Raji (cell line): ENCODE data around the gene ZNG1B.
"Not testable (repeated sequence)": the region's sequence is repeated elsewhere in the genome, so short reads cannot be mapped to it uniquely, and the experiment has no call there.

Experiments used
- POLR2A ChIP-seq: IDR thresholded peaks from 2 replicates; pipeline ENCODE4 v1.6.1; 2011; ENCODE audit warnings: low read depth, low read length, control low read depth; ENCODE audit not compliant: insufficient read depth

The ZNG1B gene

DNA sequence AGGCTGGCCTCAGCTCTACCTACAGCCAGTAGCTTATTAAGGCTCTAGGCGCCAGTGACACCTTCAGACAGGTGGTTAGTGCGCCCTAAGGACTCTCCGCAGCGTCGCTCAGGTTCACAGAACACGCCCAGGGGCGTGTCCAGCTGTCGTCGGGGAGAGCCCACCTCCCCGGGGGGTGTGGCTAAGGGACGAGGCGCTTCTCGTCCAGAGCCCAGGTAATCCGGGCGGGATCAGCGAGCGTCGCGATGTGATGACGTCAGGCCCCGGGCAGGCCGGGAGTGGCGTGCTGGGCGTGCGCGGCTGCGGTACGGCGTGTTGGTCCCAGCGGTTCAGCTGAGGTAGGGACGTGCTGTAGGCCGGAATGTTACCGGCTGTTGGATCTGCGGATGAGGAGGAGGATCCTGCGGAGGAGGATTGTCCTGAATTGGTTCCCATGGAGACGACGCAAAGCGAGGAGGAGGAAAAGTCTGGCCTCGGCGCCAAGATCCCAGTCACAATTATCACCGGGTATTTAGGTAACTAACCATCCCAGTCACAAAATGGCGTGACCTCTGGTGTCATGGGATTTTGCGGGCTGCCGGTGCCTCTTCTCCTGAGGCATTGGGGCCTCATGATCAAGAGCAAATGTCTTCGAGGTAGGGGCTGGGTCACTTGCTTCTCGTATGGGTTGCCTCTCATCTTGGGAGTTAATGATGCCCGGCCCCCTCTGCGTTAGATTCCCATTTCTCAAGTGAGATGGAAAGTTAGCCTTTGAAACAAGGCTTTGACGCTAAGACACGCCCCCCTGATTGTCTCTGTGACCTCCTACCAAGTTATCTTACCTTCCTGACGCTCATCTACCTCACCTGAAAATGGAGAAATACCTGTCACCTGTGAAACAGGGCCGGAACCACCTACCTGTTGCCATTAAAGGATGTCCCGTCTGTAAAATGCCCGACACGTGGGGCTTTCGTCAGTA lies at the start of gene ZNG1B:
Gene ZNG1B, plus strand, starts transcription at position 184 of the 958 bp plus-strand sequence. Its CDS starts 178 bp downstream, at position 362.
- peak; percentile 40 for TF ChIP-seq POLR2A

DNA sequence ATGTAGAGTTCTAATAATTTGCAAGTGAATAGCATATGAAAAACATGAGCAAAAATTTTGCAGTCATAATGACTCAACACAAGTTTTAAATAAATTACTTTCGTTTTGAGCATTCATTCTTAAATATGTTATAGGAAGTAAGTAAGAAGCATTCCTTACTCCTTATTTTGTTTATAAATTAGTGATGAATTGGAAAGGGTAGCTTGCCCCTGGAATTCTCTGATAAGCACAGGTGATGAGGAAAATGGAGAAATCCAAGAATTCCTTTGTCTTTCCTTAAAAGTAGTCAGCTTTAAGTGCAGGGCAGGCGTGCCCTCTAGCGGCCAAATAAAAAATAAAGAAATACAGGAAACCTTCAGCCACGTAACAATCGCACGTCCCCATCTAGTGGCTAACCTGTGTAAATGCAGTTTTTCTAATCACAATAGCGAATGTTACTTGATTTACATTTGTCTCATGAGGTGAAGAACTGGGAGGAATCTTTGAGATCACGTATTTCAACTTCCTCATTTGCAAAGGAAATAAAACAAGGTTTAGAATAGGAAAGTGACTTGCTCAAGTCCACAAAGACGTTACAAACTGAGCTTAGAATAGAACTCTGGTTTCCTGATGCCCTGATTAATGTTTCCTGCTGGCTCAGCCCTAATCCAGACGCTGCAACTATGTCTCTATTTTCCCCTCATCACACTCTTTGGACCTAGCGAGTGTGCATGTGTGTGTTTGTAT lies 47.2 kb upstream of the ZNG1B start:
- no peak for TF ChIP-seq POLR2A

DNA sequence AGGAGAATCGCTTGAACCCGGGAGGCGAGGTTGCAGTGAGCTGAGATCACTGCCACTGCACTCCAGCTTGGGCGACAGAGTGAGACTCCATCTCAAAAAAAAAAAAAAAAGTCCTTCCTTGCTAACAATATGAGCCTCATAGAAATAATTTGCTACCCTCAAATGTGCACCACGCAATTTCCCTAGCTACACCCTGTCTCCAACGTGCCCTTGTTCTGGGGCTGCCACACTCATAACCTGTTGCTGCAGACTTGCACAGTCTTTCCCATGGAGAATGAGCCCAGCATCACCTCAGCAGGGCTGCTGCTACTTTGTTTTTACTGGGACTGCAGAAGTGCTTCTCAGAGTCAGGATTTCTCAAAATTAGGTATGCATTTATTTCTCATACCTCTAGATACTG lies 46.4 kb upstream of the ZNG1B start:
- no peak for TF ChIP-seq POLR2A

DNA sequence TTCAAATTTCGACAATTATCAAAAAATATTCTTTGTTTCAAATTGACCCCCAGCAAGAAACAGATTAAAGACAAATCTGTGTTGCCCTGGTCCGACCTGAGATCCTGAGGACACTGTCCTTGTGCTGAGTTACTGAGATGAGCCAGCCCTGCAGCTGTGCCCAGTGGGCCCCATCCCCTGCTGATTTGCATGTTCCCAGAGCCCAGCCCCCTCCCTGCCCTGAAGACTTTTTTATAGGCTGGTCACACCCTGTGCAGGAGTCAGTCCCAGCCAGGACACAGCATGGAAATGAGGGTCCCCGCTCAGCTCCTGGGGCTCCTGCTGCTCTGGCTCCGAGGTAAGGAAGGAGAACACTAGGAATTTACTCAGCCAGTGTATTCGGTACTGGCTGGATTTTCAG lies 31.4 kb upstream of the ZNG1B start:
- TF ChIP-seq POLR2A = peak; percentile 59; the same call in 1 of the 2 replicates

DNA sequence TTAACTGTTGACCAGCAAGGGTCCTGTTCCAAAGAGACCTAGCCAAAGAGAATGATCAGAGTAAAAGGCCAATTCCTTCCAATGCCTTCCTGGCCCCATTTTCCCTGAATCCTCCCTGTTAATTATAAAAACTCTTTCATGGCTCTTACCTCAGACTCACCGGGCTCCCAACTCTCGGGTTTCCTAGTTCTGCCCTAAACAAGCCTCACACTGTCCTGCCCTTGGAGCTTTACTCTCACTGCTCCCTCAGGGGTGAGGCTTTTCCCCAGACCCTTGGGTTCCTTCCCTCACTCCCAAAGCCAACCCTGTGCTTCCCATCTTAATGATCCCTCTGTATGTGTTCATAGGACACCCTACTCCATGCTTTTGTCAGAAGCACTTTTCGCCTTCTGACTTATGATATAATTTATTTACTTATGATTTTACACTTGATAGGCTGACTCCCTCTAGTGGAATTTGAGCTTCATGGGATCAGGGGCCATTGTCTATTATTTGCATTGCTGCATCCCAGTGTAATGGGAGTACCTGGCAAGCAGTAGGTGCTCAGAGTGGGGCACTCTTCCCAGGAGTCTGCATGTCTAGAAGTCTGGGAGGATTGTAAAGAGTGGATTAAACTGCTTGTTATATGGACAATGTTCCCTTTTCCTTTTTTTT lies 29.9 kb upstream of the ZNG1B start:
- no peak for TF ChIP-seq POLR2A

DNA sequence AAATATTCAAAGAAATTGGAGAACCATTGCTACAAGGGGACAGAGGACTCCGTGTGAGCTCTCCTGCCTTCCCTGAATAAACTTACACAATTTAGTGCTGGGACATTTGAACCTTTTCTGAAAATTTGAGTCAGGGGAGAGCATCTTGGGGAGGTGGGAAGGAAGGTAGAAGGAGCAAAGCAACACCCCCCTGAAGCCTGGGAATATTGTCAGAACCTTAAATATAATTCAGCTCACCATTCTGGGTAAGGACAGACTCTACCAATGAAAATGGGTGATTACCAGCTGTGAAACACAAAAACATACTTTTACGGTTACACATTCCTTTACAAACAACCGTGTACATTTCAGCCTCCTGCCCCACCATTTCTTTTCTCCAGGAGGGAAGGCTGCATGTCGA lies 60.9 kb downstream of the ZNG1B start, which contains the start of gene FOXD4L1:
Gene FOXD4L1, plus strand, starts transcription at position 301 of the 400 bp plus-strand sequence. CDS start 592 bp downstream, outside the sequence.
- not testable (repeated sequence) for TF ChIP-seq POLR2A
